HCT116 (cell line): Measurements from ENCODE around the gene PRPF18. TPM values are rescaled to one million over a fixed set of nuclear protein-coding genes. Genes with fewer than 3 reads are reported as not detected.

Experiments used
- ATAC-seq: fragments of 200-7000 bp; cut with Tn5 transposase; 2 replicates; pipeline ENCODE4 v1.9.1; 2020; ENCODE audit warnings: mild to moderate bottlenecking, moderate library complexity
- BruUV-seq: library from RNA; stranded (reverse); fragments of 400-500 nt; replicated peaks from 2 replicates; lab custom pipeline; 2021; lab: Mats Ljungman, UMichigan
- CTCF ChIA-PET: fragments of 300-600 bp; sonication (Branson Sonifier 250); formaldehyde crosslinking; loops from one replicate; lab custom pipeline; 2021; ENCODE audit warnings: antibody characterized with exemption; lab: Charles Lee
- POLR2A ChIA-PET: fragments of 300-600, 350-600 bp; sonication (Branson Sonifier 250); formaldehyde crosslinking; loops from one replicate; lab custom pipeline; 2021; ENCODE audit warnings: antibody characterized with exemption; lab: Charles Lee
- RAD21 ChIA-PET, 2 experiments: fragments of 300-600 bp; sonication (Branson Sonifier 250); formaldehyde crosslinking; loops; one replicate each; lab custom pipeline; 2023; ENCODE audit warnings: low total read pairs in 2 of 2; ENCODE audit not compliant: uncharacterized antibody in 2 of 2, unreplicated experiment in 2 of 2, low non-redundant PET in 1 of 2; lab: Charles Lee
- DNase-seq: peaks from one replicate; pipeline ENCODE4 v3.0.0-alpha.2; 2010; ENCODE audit warnings: low read depth, low spot score
- H2AFZ ChIP-seq: fragments of 200-600 bp; shearing (Covaris generic), sonication (generic); 2 replicates; pipeline ENCODE4 v1.6.1; 2017; ENCODE audit warnings: low read depth, mixed run types, mixed read lengths, antibody characterized with exemption, low read length; ENCODE audit not compliant: poor library complexity, severe bottlenecking
- H3K27ac ChIP-seq: 2 replicates; pipeline ENCODE4 v1.5.1; 2012; ENCODE audit warnings: low read depth, low read length
- H3K27me3 ChIP-seq: fragments of 200-600 bp; sonication (generic); 2 replicates; pipeline ENCODE4 v1.6.1; 2016; ENCODE audit warnings: mixed run types, low read length, mixed read lengths; ENCODE audit not compliant: insufficient read depth
- H3K36me3 ChIP-seq, 2 experiments: fragments of 200-500 bp in 1 of 2; fragments of 200-600 bp in 1 of 2; sonication (Bioruptor generic) in 1 of 2; sonication (generic) in 1 of 2; 2 replicates each; pipeline versions ENCODE4 v1.5.1 to v1.6.1; 2014 to 2016; ENCODE audit warnings: low read length in 2 of 2, inconsistent platforms in 1 of 2, mixed read lengths in 1 of 2, mixed run types in 1 of 2; ENCODE audit not compliant: insufficient read depth in 2 of 2, control insufficient read depth in 1 of 2
- H3K4me1 ChIP-seq, 2 experiments: fragments of 200-600 bp in 1 of 2; sonication (generic) in 1 of 2; 2 replicates each; pipeline versions ENCODE4 v1.5.1 to v1.6.1; 2012 to 2017; ENCODE audit warnings: low read length in 2 of 2, inconsistent platforms in 1 of 2, mild to moderate bottlenecking in 1 of 2, mixed read lengths in 1 of 2, mixed run types in 1 of 2, moderate library complexity in 1 of 2; ENCODE audit not compliant: insufficient read depth in 2 of 2, control insufficient read depth in 1 of 2
- H3K4me2 ChIP-seq: fragments of 200-600 bp; sonication (generic); 2 replicates; pipeline ENCODE4 v1.6.1; 2017; ENCODE audit warnings: mixed run types, low read length, mixed read lengths
- H3K4me3 ChIP-seq, 2 experiments: fragments of 200-600 bp in 1 of 2; sonication (generic) in 1 of 2; replicated peaks in 1 of 2; 2 replicates each; pipeline ENCODE4 v1.5.1; 2011 to 2016; ENCODE audit warnings: low read length in 2 of 2, control low read depth in 1 of 2, low read depth in 1 of 2, mild to moderate bottlenecking in 1 of 2, mixed read lengths in 1 of 2, mixed run types in 1 of 2
- H3K79me2 ChIP-seq: fragments of 200-600 bp; sonication (generic); 2 replicates; pipeline ENCODE4 v1.6.1; 2017; ENCODE audit warnings: mild to moderate bottlenecking, mixed run types, low read length, moderate library complexity, mixed read lengths; ENCODE audit not compliant: insufficient read depth
- H3K9ac ChIP-seq: fragments of 200-600 bp; sonication (generic); 2 replicates; pipeline ENCODE4 v1.6.1; 2016; ENCODE audit warnings: low read length, mixed read lengths
- H3K9me2 ChIP-seq: fragments of 200-600 bp; sonication (generic), shearing (Covaris generic); 2 replicates; pipeline ENCODE4 v1.6.1; 2017; ENCODE audit warnings: mixed run types, mild to moderate bottlenecking, moderate library complexity; ENCODE audit not compliant: insufficient read depth
- H3K9me3 ChIP-seq, 2 experiments: fragments of 200-500 bp in 1 of 2; fragments of 200-600 bp in 1 of 2; sonication (Bioruptor generic) in 1 of 2; sonication (generic) in 1 of 2; 2 replicates each; pipeline ENCODE4 v1.6.1; 2014 to 2017; ENCODE audit warnings: low read length in 2 of 2, mixed read lengths in 2 of 2, inconsistent platforms in 1 of 2, low read depth in 1 of 2, mild to moderate bottlenecking in 1 of 2, mixed run types in 1 of 2, moderate library complexity in 1 of 2; ENCODE audit not compliant: control insufficient read depth in 1 of 2, insufficient read depth in 1 of 2
- H4K20me1 ChIP-seq: fragments of 200-600 bp; sonication (generic), shearing (Covaris generic); 2 replicates; pipeline ENCODE4 v1.6.1; 2017; ENCODE audit warnings: mixed run types, mild to moderate bottlenecking, moderate library complexity; ENCODE audit not compliant: insufficient read depth
- EGR1 ChIP-seq: IDR thresholded peaks from 2 replicates; pipeline ENCODE4 v1.6.1; 2012; ENCODE audit warnings: low read depth
- ELF1 ChIP-seq: IDR thresholded peaks from 2 replicates; pipeline ENCODE4 v1.6.1; 2012; ENCODE audit warnings: low read depth, borderline replicate concordance
- FOSL1 ChIP-seq: IDR thresholded peaks from 2 replicates; pipeline ENCODE4 v1.6.1; 2012; ENCODE audit warnings: low read depth
- POLR2AphosphoS5 ChIP-seq: IDR thresholded peaks from 2 replicates; pipeline ENCODE4 v1.6.1; 2011; ENCODE audit warnings: mild to moderate bottlenecking, low read depth, low read length, moderate library complexity
- RAD21 ChIP-seq: IDR thresholded peaks from 2 replicates; pipeline ENCODE4 v1.6.1; 2012; ENCODE audit warnings: low read depth, mild to moderate bottlenecking
- SIN3A ChIP-seq: IDR thresholded peaks from 2 replicates; pipeline ENCODE4 v1.6.1; 2012; ENCODE audit warnings: low read depth
- SP1 ChIP-seq: IDR thresholded peaks from 2 replicates; pipeline ENCODE4 v1.6.1; 2012; ENCODE audit warnings: low read depth
- SRF ChIP-seq: IDR thresholded peaks from 2 replicates; pipeline ENCODE4 v1.6.1; 2012; ENCODE audit warnings: low read depth
- TCF7L2 ChIP-seq: IDR thresholded peaks from 2 replicates; pipeline ENCODE4 v1.7.0; 2011; ENCODE audit warnings: borderline replicate concordance, inconsistent platforms; ENCODE audit not compliant: insufficient read depth, insufficient read length; ENCODE audit errors: extremely low read depth
- YY1 ChIP-seq: IDR thresholded peaks from 2 replicates; pipeline ENCODE4 v1.6.1; 2011; ENCODE audit warnings: low read length, low read depth, moderate library complexity, mild to moderate bottlenecking; ENCODE audit not compliant: insufficient replicate concordance; ENCODE audit errors: extremely low read depth
- intact Hi-C: fragments of 100-400 bp; cut with micrococcal nuclease; formaldehyde crosslinking; loops from 2 replicates; pipeline ENCODE4 v1.10.0; 2022
- total RNA-seq: library from RNA; stranded (reverse); gene quantifications from one replicate; pipeline ENCODE4 v1.2.1, GENCODE V29; 2021; ENCODE audit not compliant: unreplicated experiment
- TF ChIP-seq, protein P1 (sequence below): IDR thresholded peaks from 2 replicates; pipeline ENCODE4 v1.6.1; 2012
- TF ChIP-seq, protein P2 (sequence below): IDR thresholded peaks from 2 replicates; pipeline ENCODE4 v1.6.1; 2012
- TF ChIP-seq, protein P3 (sequence below): IDR thresholded peaks from 2 replicates; pipeline ENCODE4 v1.6.1; 2011; ENCODE audit warnings: mild to moderate bottlenecking, low read length, moderate library complexity; ENCODE audit not compliant: insufficient replicate concordance; ENCODE audit errors: extremely low read depth

The PRPF18 gene
- total RNA-seq, 1 experiment from 2014 or later: 16.2 TPM

DNA sequence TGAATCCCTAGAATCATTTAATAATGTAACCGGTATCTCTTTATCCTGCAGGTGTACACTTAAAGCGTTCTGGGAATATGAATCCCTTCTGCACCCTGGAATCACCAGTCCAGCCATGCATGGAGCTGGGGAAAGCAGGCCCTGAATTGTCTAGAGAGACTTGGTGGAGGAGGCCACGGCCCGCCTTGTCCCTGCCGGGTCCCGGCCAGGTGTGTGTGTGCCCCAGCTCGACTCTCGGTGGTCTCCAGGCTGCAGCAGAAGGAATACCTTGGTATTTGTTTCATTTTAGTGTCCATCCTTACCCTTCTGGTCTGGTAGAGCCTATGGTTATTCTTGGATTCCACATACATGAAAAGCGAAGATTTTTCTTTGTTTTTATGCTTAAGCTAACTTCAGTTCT, 58.1 kb downstream of the PRPF18 start (continued):
- TF ChIP-seq, protein P1, sequence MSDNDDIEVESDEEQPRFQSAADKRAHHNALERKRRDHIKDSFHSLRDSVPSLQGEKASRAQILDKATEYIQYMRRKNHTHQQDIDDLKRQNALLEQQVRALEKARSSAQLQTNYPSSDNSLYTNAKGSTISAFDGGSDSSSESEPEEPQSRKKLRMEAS: no peak
- TF ChIP-seq SP1: no peak
- TF ChIP-seq FOSL1: no peak
- no peak for TF ChIP-seq TCF7L2
- TF ChIP-seq POLR2AphosphoS5: no peak

DNA sequence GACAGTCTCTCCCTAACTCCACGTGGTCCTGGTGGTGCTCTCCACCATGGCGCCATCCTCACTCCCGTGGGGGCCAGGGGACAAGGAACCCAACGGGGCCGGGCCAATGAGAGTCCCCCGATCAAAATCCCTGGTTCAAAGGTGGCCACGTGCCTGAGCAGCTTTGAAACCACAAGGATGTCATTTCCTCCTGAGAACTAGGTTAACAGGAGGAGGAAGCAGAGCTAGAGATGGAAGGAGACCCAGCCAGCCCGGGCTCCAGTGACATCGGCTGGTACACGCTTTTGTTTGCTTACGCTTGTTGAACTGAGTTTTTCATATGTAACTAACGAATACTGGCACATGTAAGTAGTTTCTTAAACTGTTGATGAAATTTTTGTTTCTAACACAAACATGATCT, 61.7 kb downstream of the PRPF18 start:
- TF ChIP-seq SRF: no peak
- no peak for TF ChIP-seq RAD21
- TF ChIP-seq, protein P2, sequence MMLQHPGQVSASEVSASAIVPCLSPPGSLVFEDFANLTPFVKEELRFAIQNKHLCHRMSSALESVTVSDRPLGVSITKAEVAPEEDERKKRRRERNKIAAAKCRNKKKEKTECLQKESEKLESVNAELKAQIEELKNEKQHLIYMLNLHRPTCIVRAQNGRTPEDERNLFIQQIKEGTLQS: no peak
- no peak for TF ChIP-seq YY1
- no peak for TF ChIP-seq EGR1
- no peak for TF ChIP-seq FOSL1
- no peak for TF ChIP-seq ELF1
- TF ChIP-seq POLR2AphosphoS5: no peak
- TF ChIP-seq, protein P3, sequence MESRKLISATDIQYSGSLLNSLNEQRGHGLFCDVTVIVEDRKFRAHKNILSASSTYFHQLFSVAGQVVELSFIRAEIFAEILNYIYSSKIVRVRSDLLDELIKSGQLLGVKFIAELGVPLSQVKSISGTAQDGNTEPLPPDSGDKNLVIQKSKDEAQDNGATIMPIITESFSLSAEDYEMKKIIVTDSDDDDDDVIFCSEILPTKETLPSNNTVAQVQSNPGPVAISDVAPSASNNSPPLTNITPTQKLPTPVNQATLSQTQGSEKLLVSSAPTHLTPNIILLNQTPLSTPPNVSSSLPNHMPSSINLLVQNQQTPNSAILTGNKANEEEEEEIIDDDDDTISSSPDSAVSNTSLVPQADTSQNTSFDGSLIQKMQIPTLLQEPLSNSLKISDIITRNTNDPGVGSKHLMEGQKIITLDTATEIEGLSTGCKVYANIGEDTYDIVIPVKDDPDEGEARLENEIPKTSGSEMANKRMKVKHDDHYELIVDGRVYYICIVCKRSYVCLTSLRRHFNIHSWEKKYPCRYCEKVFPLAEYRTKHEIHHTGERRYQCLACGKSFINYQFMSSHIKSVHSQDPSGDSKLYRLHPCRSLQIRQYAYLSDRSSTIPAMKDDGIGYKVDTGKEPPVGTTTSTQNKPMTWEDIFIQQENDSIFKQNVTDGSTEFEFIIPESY: no peak
- no peak for TF ChIP-seq SIN3A
- ChIA-PET RAD21 (no interaction called here), POLR2A (no interaction called here), CTCF (no interaction called here)
- DNase-seq (no peak), ATAC-seq (no peak)
- H3K9me2 ChIP-seq: no peaks in the 10 kb centered on the region
- no peaks in the 10 kb centered on the region for H3K4me1 ChIP-seq
- no peak overlapping the region for H3K4me2 ChIP-seq
- no peaks in the 10 kb centered on the region for H4K20me1 ChIP-seq
- H3K9me3 ChIP-seq: peaks cover 0 to under 1% of the 10 kb centered on the region in 2 experiments; a peak in 2 of 4 replicates
- intact Hi-C loops: no loop called here
- H3K79me2 ChIP-seq: no peaks in the 10 kb centered on the region
- H3K4me3 ChIP-seq: no peak overlapping the region
- BruUV-seq: no TSS peak
- no peak overlapping the region for H2AFZ ChIP-seq
- no peak overlapping the region for H3K9ac ChIP-seq
- no peaks in the 10 kb centered on the region for H3K27me3 ChIP-seq
- H3K36me3 ChIP-seq: no peaks in the 10 kb centered on the region
- H3K27ac ChIP-seq: no peak overlapping the region
